ENCODE data around the gene BCORL1.

DNA sequence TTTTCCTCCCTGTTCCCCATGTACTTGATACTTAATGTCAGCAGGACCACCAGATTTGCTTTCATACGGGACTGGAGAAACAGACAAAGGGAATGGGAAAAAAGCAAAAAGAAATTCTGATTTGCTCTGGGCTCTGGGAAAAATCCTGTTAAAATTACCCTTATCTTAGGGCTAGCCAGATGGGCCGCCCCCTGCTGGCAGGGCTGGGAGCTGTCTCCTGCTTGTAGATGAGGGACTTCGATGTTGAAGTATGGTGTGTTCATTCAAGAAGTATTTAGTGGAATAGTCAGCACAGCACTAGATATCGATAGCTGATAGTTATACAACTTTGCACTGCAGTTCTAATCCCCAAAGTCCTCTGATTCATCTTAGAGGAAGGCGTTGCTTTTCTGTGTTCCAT, 45.8 kb downstream of the BCORL1 start:
- TF ChIP-seq, protein P1, sequence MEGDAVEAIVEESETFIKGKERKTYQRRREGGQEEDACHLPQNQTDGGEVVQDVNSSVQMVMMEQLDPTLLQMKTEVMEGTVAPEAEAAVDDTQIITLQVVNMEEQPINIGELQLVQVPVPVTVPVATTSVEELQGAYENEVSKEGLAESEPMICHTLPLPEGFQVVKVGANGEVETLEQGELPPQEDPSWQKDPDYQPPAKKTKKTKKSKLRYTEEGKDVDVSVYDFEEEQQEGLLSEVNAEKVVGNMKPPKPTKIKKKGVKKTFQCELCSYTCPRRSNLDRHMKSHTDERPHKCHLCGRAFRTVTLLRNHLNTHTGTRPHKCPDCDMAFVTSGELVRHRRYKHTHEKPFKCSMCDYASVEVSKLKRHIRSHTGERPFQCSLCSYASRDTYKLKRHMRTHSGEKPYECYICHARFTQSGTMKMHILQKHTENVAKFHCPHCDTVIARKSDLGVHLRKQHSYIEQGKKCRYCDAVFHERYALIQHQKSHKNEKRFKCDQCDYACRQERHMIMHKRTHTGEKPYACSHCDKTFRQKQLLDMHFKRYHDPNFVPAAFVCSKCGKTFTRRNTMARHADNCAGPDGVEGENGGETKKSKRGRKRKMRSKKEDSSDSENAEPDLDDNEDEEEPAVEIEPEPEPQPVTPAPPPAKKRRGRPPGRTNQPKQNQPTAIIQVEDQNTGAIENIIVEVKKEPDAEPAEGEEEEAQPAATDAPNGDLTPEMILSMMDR (IDR thresholded peaks at IDR 0.05; ENCODE audit: control extremely low read depth in 1 of 3, insufficient read depth in 1 of 3, low read depth in 1 of 3, low read length in 3 of 3) = peak; percentile 45 to 62 (median 48)
- TF ChIP-seq SIRT6 (IDR thresholded peaks at IDR 0.05; ENCODE audit: low read length) (no peak), POLR2A (IDR thresholded peaks at IDR 0.05; ENCODE audit: control extremely low read depth in 1 of 2, low read depth in 2 of 2, low read length in 2 of 2) (no peak), EZH2 (IDR thresholded peaks at IDR 0.05; ENCODE audit: low read depth, low read length, severe bottlenecking) (no peak), TAF1 (IDR thresholded peaks at IDR 0.05; ENCODE audit: low read depth, low read length) (no peak), EP300 (IDR thresholded peaks at IDR 0.05; ENCODE audit: borderline replicate concordance in 1 of 2, low read depth in 2 of 2, low read length in 2 of 2) (no peak), RFX5 (IDR thresholded peaks at IDR 0.05; ENCODE audit: borderline replicate concordance, low read depth, low read length) (no peak), JUN (IDR thresholded peaks at IDR 0.05; ENCODE audit: low read depth, low read length) (no peak), RAD21 (IDR thresholded peaks at IDR 0.05 in 1 of 2, conservative IDR thresholded peaks at IDR 0.05 in 1 of 2; ENCODE audit: low read depth in 2 of 2, low read length in 2 of 2) (peak; percentile 11 to 31; a peak in 3 of 4 replicates)
